GM10266 (cell line): ENCODE results near the gene GSAP.

ENCODE experiments used
- DNase-seq: peaks from one replicate; pipeline ENCODE4 v3.0.0; 2012; ENCODE audit errors: extremely low spot score
- CTCF ChIP-seq: IDR thresholded peaks from 2 replicates; pipeline ENCODE4 v1.5.1; 2012; ENCODE audit warnings: mild to moderate bottlenecking, low read depth; ENCODE audit not compliant: control insufficient read depth, insufficient read depth; ENCODE audit errors: missing control alignments

The GSAP gene

GRCh38 chr7:77450613-77451012 is 34.5 kb upstream of the GSAP start:
- no peak for DNase-seq
- TF ChIP-seq CTCF, result no peak

GRCh38 chr7:77450054-77450453 is 33.9 kb upstream of the GSAP start:
- DNase-seq, result no peak
- no peak for TF ChIP-seq CTCF

GRCh38 chr7:77447616-77448015 is 31.5 kb upstream of the GSAP start:
- TF ChIP-seq CTCF, result no peak
- DNase-seq, result no peak

GRCh38 chr7:77444123-77444522 is 28.0 kb upstream of the GSAP start:
- no peak for TF ChIP-seq CTCF
- DNase-seq, result no peak

- DNase-seq, result no peak
- TF ChIP-seq CTCF, result no peak
Observed at GRCh38 chr7:77443042-77443441, 26.9 kb upstream of the GSAP start.

GRCh38 chr7:77442636-77443035 is 26.5 kb upstream of the GSAP start:
- DNase-seq, result no peak
- no peak for TF ChIP-seq CTCF

- DNase-seq, result no peak
- TF ChIP-seq CTCF, result no peak
Observed at GRCh38 chr7:77441046-77441445, 24.9 kb upstream of the GSAP start.

- no peak for TF ChIP-seq CTCF
- no peak for DNase-seq
Observed at GRCh38 chr7:77439572-77439971, 23.4 kb upstream of the GSAP start.
